B cell (primary cell): Measurements from ENCODE around the gene RTN4RL2. TPM values are rescaled to one million over a fixed set of nuclear protein-coding genes. Genes with fewer than 3 reads are reported as not detected.

ENCODE experiments used
- ATAC-seq: fragments of 200-7000 bp; cut with Tn5 transposase; one replicate; pipeline ENCODE4 v1.10.0; 2021; ENCODE audit warnings: low read depth, mild to moderate bottlenecking, moderate number of reproducible peaks, moderate library complexity
- CTCF ChIA-PET: fragments of 350-600 bp; sonication (Branson Sonifier 250); formaldehyde crosslinking; loops from one replicate; lab custom pipeline; 2021; ENCODE audit warnings: antibody characterized with exemption, inconsistent platforms; lab: Charles Lee
- POLR2A ChIA-PET: fragments of 350-600 bp; sonication (Branson Sonifier 250); formaldehyde crosslinking; loops from one replicate; lab custom pipeline; 2021; ENCODE audit warnings: antibody characterized with exemption; lab: Charles Lee
- DNase-seq: peaks from one replicate; pipeline ENCODE4 v3.0.0; 2013
- H2AFZ ChIP-seq: 2 replicates; pipeline ENCODE4 v1.6.1; 2012; ENCODE audit warnings: mild to moderate bottlenecking, low read depth, low read length; ENCODE audit not compliant: insufficient read depth, poor library complexity, severe bottlenecking
- H3K27ac ChIP-seq, 2 donors: 1 replicate in 1 of 2; 2 replicates in 1 of 2; pipeline ENCODE4 v1.5.1; 2012 to 2013; ENCODE audit warnings: low read length in 2 of 2, mild to moderate bottlenecking in 2 of 2, moderate library complexity in 1 of 2
- H3K27me3 ChIP-seq, 4 experiments: fragments of 200-600 bp in 1 of 4; sonication (generic) in 1 of 4; replicated peaks in 1 of 4; 1 replicate in 2 of 4; 2 replicates in 2 of 4; pipeline versions ENCODE4 v1.6.1 to v1.7.0; 2013 to 2016; ENCODE audit warnings: low read length in 3 of 4, mild to moderate bottlenecking in 2 of 4, mixed read lengths in 1 of 4, moderate library complexity in 1 of 4; ENCODE audit not compliant: insufficient read depth in 4 of 4, control insufficient read depth in 3 of 4; ENCODE audit errors: control extremely low read depth in 1 of 4
- H3K36me3 ChIP-seq, 2 experiments: replicated peaks in 1 of 2; 1 replicate in 1 of 2; 2 replicates in 1 of 2; pipeline versions ENCODE4 v1.6.1 to v1.7.1; 2013; ENCODE audit warnings: low read length in 1 of 2; ENCODE audit not compliant: insufficient read depth in 2 of 2, control insufficient read depth in 1 of 2; ENCODE audit errors: control extremely low read depth in 1 of 2, extremely low read depth in 1 of 2
- H3K4me1 ChIP-seq, 2 donors: fragments of 200-600 bp in 1 of 2; sonication (generic) in 1 of 2; 1 replicate in 1 of 2; 2 replicates in 1 of 2; pipeline versions ENCODE4 v1.5.1 to v1.6.1; 2013 to 2017; ENCODE audit warnings: low read length in 2 of 2; ENCODE audit not compliant: control insufficient read depth in 2 of 2, insufficient read depth in 2 of 2
- H3K4me2 ChIP-seq: replicated peaks from 2 replicates; pipeline ENCODE3; 2012; ENCODE audit warnings: mild to moderate bottlenecking, low read depth, low read length; ENCODE audit not compliant: poor library complexity, severe bottlenecking
- H3K4me3 ChIP-seq, 5 experiments: fragments of 200-600 bp in 1 of 5; sonication (generic) in 1 of 5; 1 replicate in 3 of 5; 2 replicates in 2 of 5; pipeline versions ENCODE4 v1.5.1 to v1.7.0; 2011 to 2016; ENCODE audit warnings: low read length in 4 of 5, mild to moderate bottlenecking in 4 of 5, low read depth in 2 of 5, control low read depth in 1 of 5, moderate library complexity in 1 of 5; ENCODE audit not compliant: insufficient read depth in 1 of 5; ENCODE audit errors: control extremely low read depth in 1 of 5, extremely low read depth in 1 of 5
- H3K79me2 ChIP-seq: fragments of 200-600 bp; sonication (generic); one replicate; pipeline ENCODE4 v1.6.0; 2016; ENCODE audit warnings: low read length; ENCODE audit not compliant: control insufficient read depth, insufficient read depth
- H3K9ac ChIP-seq: fragments of 200-600 bp; sonication (generic); 2 replicates; pipeline ENCODE4 v1.6.1; 2017; ENCODE audit warnings: mild to moderate bottlenecking, low read length, moderate library complexity
- H3K9me3 ChIP-seq, 3 donors: one replicate each; pipeline versions ENCODE4 v1.6.1 to v1.7.1; 2013; ENCODE audit warnings: low read length in 2 of 3; ENCODE audit not compliant: control insufficient read depth in 2 of 3, insufficient read depth in 1 of 3; ENCODE audit errors: control extremely low read depth in 1 of 3
- H4K20me1 ChIP-seq: 2 replicates; pipeline ENCODE4 v1.6.0; 2012; ENCODE audit warnings: mild to moderate bottlenecking, low read length; ENCODE audit not compliant: insufficient read depth, control insufficient read depth, poor library complexity, severe bottlenecking
- H3K27ac Mint-ChIP-seq: one replicate; pipeline ENCODE4 v1.8.0; 2021; ENCODE audit warnings: mixed read lengths
- H3K27me3 Mint-ChIP-seq: one replicate; pipeline ENCODE4 v1.8.0; 2021; ENCODE audit warnings: mixed read lengths
- H3K4me1 Mint-ChIP-seq: one replicate; pipeline ENCODE4 v1.8.0; 2021; ENCODE audit warnings: mixed read lengths
- H3K4me3 Mint-ChIP-seq: one replicate; pipeline ENCODE4 v1.8.0; 2021; ENCODE audit warnings: mixed read lengths
- H3K9me3 Mint-ChIP-seq: one replicate; pipeline ENCODE4 v1.8.0; 2022; ENCODE audit warnings: mixed read lengths; ENCODE audit not compliant: insufficient read depth
- CTCF ChIP-seq: fragments of 200-600 bp; IDR thresholded peaks from one replicate; pipeline ENCODE4 v1.8.0; 2022; ENCODE audit warnings: antibody characterized with exemption, mild to moderate bottlenecking
- EZH2 ChIP-seq: IDR thresholded peaks from 2 replicates; pipeline ENCODE4 v1.6.1; 2012; ENCODE audit warnings: borderline replicate concordance, low read depth, mild to moderate bottlenecking, moderate library complexity, low read length; ENCODE audit not compliant: insufficient read depth, poor library complexity, severe bottlenecking
- WGBS: methylation state at CpG from one replicate; pipeline ENCODE4 v1.1.5; 2013; ENCODE audit warnings: missing lambda C conversion rate; ENCODE audit not compliant: insufficient coverage; 5-methylcytosine and 5-hydroxymethylcytosine counted together
- intact Hi-C: fragments of 100-400 bp; cut with micrococcal nuclease; formaldehyde crosslinking; loops from one replicate; pipeline ENCODE4 v1.10.0; 2022
- polyA plus RNA-seq: library from polyadenylated mRNA; depleted of rRNA; stranded (reverse); fragments of >200 nt; gene quantifications from 2 replicates; pipeline ENCODE4 v1.2.3, GENCODE V29; 2012
- total RNA-seq, 2 donors: library from RNA; stranded (reverse); fragments of 120-200 nt in 1 of 2; gene quantifications; 1 replicate in 1 of 2; 2 replicates in 1 of 2; pipeline versions ENCODE4 v1.2.3 to v1.2.4, GENCODE V29; 2013 to 2022

The RTN4RL2 gene
- total and polyA plus RNA-seq, 2 donors (not counting 1 experiment from before 2014, with no cell fraction given) = 0.12 to 0.13 TPM

- Histone ChIP-seq H3K27ac (no peak overlapping the region), H3K9me3 (peaks cover 0 to 16% (median 0%) of the 10 kb centered on the region in 3 donors), H4K20me1 (peaks cover 12% of the 10 kb centered on the region), H3K36me3 (no peaks in the 10 kb centered on the region), H3K4me1 (peaks cover 37 to 41% of the 10 kb centered on the region in 2 donors), H3K79me2 (no peaks in the 10 kb centered on the region), H2AFZ (peak overlapping the region; percentile 56), H3K9ac (peak overlapping the region; percentile 43), H3K4me3 (peak overlapping the region in 3 of 5 experiments; percentile 42 to 63 (median 51)), H3K27me3 (peaks cover 0 to 46% (median 28%) of the 10 kb centered on the region in 4 experiments), H3K4me2 (peak overlapping the region; percentile 95)
- ATAC-seq = no peak
- WGBS = 7% methylated on average over 49 of the region's 50 CpGs
- Mint-ChIP-seq H3K27ac (no peak overlapping the region), H3K4me1 (peaks cover 29% of the 10 kb centered on the region), H3K27me3 (peaks cover 36% of the 10 kb centered on the region), H3K9me3 (no peaks in the 10 kb centered on the region), H3K4me3 (peak overlapping the region; percentile 46)
- no peak for DNase-seq
- POLR2A ChIA-PET = no interaction called here
- intact Hi-C loops = no loop called here
- TF ChIP-seq EZH2 = peak; percentile 65
- no peak for TF ChIP-seq CTCF
- CTCF ChIA-PET = interaction anchor here (1.2 to 9.6 kb wide), 7 partner anchors 13 to 180 kb away, joined by 3 to 348 read pairs (median 12); partner anchors contain the start of gene TIMM10
These were observed 726 bp downstream of the RTN4RL2 start for GRCh38 chr11:57460758-57461749.
